DMS153 treated with DMSO at 0.1 percent for 48 hours (cell line): ENCODE measurements around the gene ME3.

Experiments
- DNase-seq: peaks from one replicate; lab custom pipeline; 2025; ENCODE audit not compliant: unreplicated experiment; lab: John Stamatoyannopoulos, UW

ME3 gene

GRCh38 chr11:86672007-86672621 is at the start of gene ME3:
ME3 (minus strand) TSS chr11:86672616.
- peak; percentile 53 for DNase-seq

- no peak for DNase-seq
Observed at GRCh38 chr11:86722006-86722405, 49.6 kb upstream of the ME3 start.

GRCh38 chr11:86720546-86720945 is 48.1 kb upstream of the ME3 start:
- no peak for DNase-seq

- no peak for DNase-seq
Observed at GRCh38 chr11:86719781-86720463, 47.5 kb upstream of the ME3 start.

DNA sequence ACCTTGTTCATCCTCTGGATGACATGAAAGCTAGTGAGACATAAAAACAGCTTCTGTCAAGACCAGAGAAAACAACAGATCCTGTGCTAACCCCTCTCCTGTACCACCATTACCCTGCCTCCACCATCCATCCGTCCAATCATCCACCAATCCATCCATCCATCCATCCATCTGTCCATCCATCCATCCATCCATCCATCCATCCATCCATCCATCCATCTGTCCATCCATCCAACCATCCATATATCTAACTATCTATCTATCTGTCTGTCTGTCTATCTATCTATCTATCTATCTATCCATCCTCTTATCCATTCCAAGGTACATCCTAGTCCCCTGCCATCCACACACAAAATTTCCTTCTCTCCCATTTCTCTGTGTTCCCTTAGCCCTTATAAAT is 46.6 kb upstream of the ME3 start:
- DNase-seq = no peak

DNA sequence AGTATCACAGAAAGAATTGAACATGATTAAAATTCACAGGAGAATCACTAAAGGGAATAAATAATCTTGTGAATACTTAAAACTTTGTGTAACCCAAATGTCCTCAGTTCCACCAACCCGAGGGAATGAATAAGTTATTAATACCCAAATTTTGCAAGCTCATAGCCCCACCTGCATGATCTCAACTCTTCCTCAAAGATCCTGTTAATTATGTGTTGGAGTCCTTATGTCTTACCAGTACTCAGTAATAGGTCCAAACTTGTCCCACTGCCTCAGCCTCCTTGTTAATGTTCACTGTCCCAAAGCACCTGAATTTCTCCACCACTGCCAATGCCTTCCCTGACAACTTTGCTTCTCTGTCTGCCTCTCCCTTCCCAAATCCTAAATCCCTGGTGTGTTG is 46.1 kb upstream of the ME3 start:
- no peak for DNase-seq

DNA sequence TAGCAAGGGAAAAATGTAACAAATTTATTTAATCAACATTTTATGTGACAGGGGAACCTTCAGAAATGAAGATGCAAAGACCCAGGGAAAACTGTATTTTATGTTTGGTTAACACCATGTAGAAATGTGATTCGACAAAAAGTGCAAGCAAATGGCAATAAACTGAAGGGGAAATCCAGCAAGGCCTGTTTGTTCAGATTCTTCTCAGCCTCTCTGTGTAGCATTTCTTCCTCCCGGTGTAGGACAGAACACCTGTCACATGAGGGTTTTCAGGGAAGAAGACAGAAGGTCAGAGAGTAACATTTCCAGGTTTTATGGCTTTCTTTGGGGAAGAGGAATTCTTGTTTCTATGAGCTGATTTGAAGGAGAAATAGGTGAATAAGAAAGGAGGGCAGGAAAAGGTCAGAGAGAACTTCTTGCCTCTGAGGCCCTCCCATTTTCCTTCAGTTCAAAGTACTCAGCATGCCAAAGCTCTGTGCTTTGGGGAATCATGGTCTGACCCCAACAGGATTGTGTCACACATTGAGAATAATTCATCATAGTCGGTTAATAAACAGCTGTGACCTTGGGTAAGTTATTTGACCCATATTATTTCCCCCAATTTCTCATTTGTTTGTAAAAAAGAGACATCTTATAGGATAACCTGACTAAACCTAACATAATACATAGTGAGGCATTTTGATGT is 45.5 kb upstream of the ME3 start:
- no peak for DNase-seq

DNA sequence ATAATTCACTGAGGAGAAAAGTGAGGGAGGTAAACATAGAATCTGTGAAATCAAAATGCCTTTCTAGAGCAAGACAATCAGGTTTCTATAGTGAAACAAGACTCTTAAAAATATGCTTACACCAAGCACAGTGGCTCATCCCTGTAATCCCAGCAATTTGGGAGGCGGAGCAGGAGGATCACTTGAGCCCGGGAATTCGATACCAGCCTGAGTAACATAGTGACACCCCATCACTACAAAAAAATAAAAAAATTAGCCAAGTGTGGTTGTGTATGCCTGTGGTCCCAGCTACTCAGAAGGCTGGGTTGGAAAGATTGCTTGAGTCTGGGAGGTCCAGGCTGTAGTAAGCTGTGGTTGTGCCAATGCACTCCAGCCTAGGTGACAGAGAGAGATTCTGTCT is 43.2 kb upstream of the ME3 start:
- DNase-seq = no peak

- no peak for DNase-seq
Observed at GRCh38 chr11:86713552-86713951, 41.1 kb upstream of the ME3 start.

GRCh38 chr11:86710936-86711335 is 38.5 kb upstream of the ME3 start:
- no peak for DNase-seq

DNA sequence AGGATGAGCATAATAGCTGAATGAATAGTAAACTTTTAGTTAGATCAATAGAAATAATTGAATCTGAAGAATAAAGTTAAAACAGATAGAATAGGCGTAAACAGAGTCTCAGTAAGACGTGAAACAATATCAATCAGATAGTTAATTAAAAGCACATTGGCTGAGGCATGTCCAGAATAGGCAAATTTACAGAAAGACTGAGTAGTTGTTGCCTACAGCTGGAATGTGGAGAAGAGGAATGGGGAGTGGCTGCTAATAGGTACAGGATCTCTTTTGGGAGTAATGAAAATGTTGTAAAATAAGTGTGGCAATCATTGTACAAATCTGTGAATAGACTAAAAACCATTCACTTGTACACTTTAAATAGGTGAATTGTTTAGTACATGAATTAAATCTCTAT is 36.3 kb upstream of the ME3 start:
- DNase-seq = no peak

DNA sequence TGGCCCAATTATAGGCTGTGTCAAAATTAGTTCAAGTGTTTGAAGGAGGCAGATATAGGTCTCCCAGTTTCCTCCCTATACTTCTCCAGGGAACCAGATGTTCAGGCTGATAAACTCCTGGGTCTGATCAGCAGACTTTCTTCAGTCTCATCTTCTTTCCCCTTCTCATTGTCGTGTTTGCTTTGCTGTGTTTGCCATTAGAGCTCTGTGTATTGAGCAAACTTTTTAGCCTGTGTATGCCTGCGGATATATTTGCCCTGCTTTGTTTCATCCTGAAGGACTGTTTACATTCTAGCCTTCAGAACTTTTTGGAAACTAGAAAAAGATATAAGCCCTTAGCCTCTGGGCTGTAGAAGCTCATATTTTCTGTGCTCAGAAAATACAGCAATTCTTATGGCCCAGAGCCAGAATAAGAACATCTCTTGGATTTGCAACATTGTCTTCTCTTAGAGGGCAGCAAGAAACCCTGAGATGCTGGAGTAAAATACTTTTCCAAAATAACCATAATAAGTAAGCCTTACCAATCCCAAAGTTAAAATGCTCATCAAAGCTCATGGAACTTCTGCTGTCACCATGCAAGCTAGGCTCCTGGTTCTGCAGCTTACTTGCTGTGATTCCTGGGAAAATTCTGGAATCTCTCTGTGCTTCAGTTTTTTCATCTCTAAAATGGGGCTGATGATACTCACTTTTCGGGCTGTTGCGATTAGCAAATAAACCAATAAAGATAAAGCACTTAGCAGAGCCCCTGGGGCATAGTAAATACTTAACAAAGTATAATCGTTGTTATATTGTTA is 34.1 kb upstream of the ME3 start:
- no peak for DNase-seq

GRCh38 chr11:86704710-86705109 is 32.3 kb upstream of the ME3 start:
- no peak for DNase-seq

- no peak for DNase-seq
Observed at GRCh38 chr11:86703987-86704386, 31.6 kb upstream of the ME3 start.

- DNase-seq = no peak
Observed at GRCh38 chr11:86702220-86702983, 30.0 kb upstream of the ME3 start.

DNA sequence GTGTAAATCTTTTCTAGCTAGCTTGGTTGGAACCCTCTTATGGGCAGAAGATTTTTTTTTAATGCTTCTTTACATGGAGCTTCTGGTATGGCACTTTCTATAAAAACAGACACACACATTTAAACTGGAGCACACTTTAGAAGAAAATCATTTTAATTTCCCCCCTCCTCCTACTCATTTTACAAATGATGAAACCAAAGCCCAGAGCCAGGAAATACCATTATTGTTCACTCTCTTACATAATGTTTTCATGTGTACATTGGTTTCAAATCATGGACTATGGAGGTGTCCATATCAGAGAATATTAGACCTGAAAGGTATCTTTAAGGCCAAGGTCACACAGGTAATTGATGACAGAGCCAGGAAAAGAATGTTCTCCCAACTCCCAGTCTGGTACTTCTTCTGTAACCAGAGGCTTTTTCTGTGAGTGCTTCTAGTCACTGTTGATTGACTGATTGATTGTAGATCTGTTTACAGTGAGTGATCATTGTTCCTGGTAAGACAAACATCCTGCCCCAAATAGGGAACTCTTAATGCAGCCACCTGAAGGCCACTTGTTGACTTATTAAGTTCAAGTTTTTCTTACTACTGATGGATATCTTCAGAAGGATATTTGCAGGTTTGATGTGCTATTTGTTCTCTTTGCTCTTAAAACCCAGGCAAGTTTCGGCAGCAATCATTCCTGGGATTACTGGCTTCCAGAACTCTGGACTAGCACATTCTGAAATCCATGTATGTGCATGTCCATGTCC is 26.8 kb upstream of the ME3 start:
- no peak for DNase-seq

DNA sequence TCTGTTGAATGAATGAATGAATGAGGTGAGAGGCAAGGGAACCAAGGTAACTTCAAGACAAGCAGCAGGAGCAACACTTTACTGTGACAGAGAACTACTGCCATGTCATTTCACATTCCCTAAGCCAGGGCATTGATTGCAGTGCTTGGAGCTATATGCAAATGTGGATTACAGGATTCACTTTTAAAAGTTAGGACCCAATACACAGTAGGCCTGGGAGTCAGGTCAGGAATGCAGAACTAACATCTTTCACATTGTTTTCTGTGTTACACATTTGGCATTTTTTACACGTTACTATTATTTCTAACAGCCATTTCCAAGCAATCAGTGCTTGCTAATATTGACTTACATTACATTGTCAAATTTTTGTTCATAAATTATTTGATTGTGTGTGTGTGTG is 26.2 kb upstream of the ME3 start:
- no peak for DNase-seq

DNA sequence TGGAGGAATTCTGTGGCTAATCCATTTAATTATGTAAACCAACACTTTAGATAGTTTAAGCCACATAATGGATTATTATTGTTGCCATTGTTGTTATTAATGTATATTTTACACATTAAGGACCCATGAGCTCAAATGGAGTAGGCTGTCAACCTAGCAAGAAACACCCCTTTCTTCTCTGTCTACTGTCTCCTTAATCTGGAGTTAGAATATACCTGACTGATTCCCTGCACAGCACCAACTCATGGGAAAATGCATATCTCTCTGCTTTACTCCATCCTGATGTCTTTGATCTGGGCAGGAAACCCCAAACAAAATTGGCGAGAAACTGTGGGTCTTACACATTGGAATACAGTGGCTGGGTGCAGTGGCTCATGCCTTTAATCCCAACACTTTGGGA is 24.0 kb upstream of the ME3 start:
- no peak for DNase-seq

GRCh38 chr11:86696004-86696403 is 23.6 kb upstream of the ME3 start:
- no peak for DNase-seq

GRCh38 chr11:86695373-86695772 is 23.0 kb upstream of the ME3 start:
- no peak for DNase-seq
